GM19099 (cell line): ENCODE measurements around the gene RALGAPA2.

Experiments used
- POLR2A ChIP-seq: IDR thresholded peaks from 3 replicates; pipeline ENCODE4 v1.6.1; 2011; ENCODE audit warnings: low read depth; ENCODE audit not compliant: insufficient read length; ENCODE audit errors: extremely low read depth

The RALGAPA2 gene

DNA sequence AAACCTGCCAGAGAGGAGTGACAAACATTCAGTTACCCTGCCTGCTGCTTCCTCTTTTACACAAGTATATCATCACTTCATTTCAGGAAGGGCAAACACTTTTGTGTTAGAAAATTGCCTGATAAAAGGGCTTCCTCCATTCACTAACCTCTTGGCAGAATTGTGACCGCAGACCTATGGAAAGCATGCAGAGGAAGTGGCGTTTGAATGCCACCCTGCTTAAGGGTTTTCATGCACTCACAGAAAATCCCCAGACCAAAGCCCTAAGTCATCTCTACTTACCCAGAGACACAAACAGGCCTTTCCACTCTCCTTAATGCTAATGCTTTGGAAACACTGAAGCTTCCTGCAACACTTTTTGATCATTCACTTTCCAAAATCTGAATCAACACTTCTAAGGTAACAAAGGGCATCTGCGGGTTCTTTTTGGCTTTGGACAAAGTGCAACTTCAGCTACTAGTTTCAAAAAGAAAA lies 22.1 kb upstream of the RALGAPA2 start:
- TF ChIP-seq POLR2A, result no peak

DNA sequence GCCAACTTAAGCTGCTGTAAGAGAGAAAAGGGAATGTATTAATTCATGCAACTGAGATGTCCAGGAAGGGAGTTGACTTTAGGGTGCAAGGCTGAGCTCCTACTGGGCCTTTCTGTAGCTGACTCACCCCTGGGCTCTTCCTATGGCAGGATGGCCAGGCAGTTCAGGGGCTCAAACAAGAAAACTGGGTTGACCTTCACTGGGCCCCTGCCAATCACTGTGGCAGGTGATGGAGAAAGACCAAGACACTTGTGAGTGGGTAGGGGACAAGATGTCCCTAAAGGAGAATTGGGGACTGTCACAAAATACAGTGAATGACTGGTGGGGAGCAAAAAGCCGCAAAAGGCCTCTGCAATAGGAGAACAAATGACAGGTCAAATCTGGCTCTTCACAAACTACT lies 21.5 kb upstream of the RALGAPA2 start:
- no peak for TF ChIP-seq POLR2A

DNA sequence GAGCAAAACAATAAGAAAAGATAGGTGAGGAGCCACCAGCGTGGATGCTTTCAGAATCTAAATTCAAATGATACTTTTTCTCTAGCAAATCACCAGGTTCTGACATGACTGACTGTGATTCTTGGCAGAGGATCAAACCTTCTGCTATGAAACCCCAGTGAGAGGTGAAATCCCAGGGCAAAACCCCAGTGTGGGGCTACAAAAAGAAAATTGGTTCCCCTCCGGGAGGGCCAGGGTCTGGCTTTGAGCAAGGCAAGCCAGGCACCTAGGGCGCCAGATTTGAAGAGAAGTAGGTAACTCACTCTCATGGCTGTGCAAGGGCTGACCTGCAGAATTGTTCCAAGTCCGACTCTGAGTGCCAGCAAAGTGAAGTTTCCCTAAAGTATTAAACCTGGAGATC lies 20.2 kb upstream of the RALGAPA2 start:
- TF ChIP-seq POLR2A, result no peak

- no peak for TF ChIP-seq POLR2A
Measured at GRCh38 chr20:20731945-20732296, 19.5 kb upstream of the RALGAPA2 start.

DNA sequence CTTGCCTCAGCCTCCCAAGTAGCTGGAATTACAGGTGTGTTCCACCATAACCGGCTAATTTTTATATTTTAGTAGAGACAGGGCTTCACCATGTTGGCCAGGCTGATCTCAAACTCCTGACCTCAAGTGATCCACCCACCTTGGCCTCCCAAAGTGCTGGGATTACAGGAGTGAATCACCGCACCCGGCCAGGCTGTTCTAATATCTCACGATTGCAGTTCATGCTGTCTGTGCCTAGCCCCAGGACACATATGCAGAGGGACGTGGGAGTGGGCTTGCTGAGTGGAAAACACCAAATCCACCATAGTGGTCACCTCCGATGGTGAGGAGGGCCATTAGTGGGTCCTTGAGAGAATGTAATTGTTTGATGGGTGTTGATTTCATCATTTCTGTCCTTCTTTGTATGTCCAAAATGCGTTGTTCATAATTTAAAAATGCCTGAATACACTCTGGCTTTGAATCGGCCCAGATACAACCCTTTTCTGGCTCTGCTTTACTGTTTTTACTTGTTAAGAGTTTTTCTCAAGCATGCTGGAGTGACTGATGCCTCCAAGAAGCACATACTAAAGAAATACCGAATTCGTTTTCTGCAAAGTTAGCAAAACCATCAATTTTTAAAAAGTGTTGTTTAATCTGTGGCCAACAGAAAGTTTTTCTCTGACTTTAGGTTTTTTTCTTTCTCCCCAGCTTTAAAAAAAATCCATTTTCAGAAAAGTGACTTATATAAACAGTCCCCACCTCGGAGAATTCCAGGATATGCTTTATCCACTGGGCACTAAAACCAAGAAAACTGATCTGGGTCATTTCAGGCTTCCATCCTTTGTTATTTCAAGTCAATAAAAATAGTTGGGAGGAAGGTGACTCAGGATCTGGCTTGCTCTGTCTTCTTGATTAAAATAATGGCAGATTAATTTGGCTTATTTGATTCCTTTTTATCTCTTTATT lies 18.8 kb upstream of the RALGAPA2 start:
- no peak for TF ChIP-seq POLR2A

- no peak for TF ChIP-seq POLR2A
Measured at GRCh38 chr20:20729563-20729962, 17.1 kb upstream of the RALGAPA2 start.

- no peak for TF ChIP-seq POLR2A
Measured at GRCh38 chr20:20721489-20721888, 9.0 kb upstream of the RALGAPA2 start.

DNA sequence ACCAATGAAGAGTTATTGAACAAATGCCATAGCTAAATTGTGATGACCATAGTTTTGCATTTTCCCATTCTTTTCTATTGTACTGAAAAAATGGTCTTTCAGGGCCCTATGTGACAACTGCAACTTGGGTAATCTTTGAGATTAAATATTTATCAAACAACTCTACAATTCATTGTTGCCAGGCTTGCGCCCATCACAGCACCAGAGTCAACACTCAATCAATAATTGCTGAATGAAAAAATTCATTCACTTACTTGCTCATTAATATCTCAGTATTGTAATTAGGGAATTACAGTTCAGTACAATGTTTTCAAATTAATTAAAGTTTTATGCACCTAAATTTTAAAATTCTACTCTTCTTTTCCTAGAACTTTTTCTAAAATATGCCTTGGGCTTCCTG lies 7.7 kb upstream of the RALGAPA2 start:
- no peak for TF ChIP-seq POLR2A

DNA sequence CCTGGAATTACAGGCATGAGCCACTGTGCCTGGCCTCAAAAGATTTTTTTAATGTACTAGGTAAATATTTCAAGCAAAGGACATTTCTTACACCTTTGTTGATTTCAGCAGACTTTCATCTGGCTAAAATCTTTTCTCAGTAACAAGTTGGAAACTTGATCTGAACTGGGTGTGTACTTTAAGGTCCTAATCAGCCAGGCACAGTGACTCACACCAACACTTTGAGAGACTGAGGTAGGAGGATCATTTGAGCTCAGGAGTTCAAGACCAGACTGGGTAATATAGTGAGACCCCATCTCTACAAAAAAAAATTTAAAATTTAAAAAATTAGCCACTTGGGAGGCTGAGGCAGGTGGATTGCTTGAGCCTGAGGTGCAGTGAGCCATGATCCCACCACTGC lies 7.0 kb upstream of the RALGAPA2 start:
- no peak for TF ChIP-seq POLR2A

DNA sequence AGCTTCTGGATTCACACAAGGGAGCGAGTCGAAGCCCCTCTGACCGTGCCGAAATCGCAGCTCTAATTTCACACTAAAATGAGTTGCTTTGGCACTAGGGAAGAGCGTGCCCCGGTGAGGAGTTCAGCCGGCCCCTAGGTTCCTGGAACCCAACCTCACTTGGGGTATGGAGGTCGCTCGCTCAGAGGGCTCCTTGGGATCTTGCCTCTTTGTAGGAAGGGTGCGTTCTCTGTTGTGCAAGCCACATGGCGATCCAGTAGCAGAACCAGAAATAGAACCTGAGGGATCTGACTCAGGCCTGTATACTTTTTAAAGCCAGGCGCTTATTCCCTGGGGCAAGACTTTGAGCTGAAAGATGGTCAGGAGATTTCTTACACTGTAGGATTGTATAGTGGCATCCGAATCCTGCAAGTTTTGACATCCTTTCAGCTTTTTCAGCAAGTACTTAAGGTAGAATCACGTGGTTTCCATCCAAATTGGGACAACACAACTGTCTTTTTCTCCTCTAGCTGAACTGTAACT lies 861 bp upstream of the RALGAPA2 start:
- TF ChIP-seq POLR2A, result no peak

- TF ChIP-seq POLR2A, result no peak
Measured at GRCh38 chr20:20712004-20712473, 405 bp downstream of the RALGAPA2 start.

- TF ChIP-seq POLR2A, result no peak
Measured at GRCh38 chr20:20711413-20711812, 1.0 kb downstream of the RALGAPA2 start.

DNA sequence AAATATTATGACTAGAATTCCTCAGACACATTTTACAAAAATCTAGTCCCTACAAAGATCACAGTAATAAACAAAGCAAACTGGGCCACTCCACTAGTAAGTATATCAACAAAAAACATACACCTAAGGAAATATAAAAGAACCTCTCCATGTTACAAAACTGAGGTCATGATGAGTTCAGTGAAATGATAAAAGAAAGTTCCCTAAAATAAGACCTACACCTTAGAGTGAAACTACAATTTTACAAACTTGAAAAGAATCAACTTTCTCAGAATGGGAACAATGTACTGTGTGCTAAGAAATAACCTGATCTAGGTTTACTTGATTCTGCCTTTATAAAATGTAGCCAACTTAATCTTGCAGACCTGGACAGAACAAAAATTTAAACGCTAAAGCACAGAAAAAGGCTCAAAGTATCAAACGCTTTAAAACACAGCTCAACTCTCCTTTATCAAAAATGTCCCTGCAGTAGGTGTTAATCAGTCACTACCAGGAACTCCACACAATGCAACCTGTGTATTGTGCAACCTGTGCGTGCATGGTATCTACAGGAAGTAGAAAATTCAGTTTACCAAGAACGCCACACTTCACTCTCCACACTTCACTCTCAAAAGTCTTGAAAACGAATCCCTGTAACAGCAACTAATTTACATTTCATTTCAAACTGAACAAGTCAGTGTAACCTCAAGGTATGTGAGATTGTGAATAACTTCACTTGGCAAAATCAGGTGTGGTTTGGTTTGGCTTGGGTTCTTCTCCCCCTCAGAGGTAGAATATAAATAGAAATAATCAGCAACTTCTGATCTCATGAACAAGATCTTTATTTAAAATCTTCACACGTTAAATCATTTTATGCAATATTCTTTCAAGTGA lies 1.8 kb downstream of the RALGAPA2 start:
- TF ChIP-seq POLR2A, result no peak

- no peak for TF ChIP-seq POLR2A
Measured at GRCh38 chr20:20709887-20710286, 2.6 kb downstream of the RALGAPA2 start.

DNA sequence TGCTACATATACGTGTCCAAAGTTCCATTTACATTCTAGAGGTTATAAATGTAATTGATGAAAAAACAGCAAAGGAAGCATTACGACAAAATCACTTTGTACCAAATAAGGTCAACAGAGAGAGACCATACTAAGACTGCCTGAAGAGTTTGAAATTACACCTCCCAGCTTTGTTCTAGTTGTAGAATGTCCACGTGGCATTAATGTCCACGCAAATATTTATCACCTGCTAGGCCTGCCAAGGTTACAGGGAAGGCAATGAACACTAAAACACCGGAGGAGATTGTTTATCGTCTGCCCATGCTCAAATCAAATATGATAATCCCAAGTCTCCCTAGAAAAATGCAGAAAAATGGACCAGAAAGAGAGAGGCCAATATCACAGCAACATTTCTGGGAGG lies 6.2 kb downstream of the RALGAPA2 start:
- no peak for TF ChIP-seq POLR2A
